OCI-LY7 (cell line): ENCODE measurements around the gene SLC35B3. TPM values are rescaled to one million over a fixed set of nuclear protein-coding genes. Genes with fewer than 3 reads are reported as not detected.
A peak's percentile ranks its signal among the peaks of the same experiment; 100 is the strongest.

ENCODE experiments used
- BruUV-seq: library from RNA; stranded (reverse); fragments of 400-500 nt; replicated peaks from 2 replicates; lab custom pipeline; 2021; lab: Mats Ljungman, UMichigan
- CTCF ChIA-PET: fragments of 300-600 bp; sonication (Branson Sonifier 250); formaldehyde crosslinking; loops from one replicate; lab custom pipeline; 2022; ENCODE audit warnings: antibody characterized with exemption; ENCODE audit not compliant: unreplicated experiment; lab: Charles Lee
- POLR2A ChIA-PET: fragments of 300-600 bp; sonication (Branson Sonifier 250); formaldehyde crosslinking; loops from one replicate; lab custom pipeline; 2022; ENCODE audit warnings: antibody characterized with exemption; lab: Charles Lee
- DNase-seq: peaks from one replicate; pipeline ENCODE4 v3.0.0-alpha.2; 2015; ENCODE audit warnings: low spot score
- H2AFZ ChIP-seq: fragments of 200-600 bp; sonication (generic), shearing (Covaris generic); 2 replicates; pipeline ENCODE4 v1.6.1; 2014; ENCODE audit warnings: mild to moderate bottlenecking, antibody characterized with exemption, low read length, moderate library complexity
- H3K27ac ChIP-seq: fragments of 200-600 bp; sonication (generic); 2 replicates; pipeline ENCODE4 v1.5.1; 2014; ENCODE audit warnings: mixed run types, low read depth, mild to moderate bottlenecking, moderate library complexity, low read length, inconsistent platforms; ENCODE audit not compliant: poor library complexity, severe bottlenecking
- H3K36me3 ChIP-seq: fragments of 200-600 bp; sonication (generic); 2 replicates; pipeline ENCODE4 v1.6.1; 2014; ENCODE audit warnings: mild to moderate bottlenecking, antibody characterized with exemption, low read length, moderate library complexity, mixed read lengths; ENCODE audit not compliant: insufficient read depth
- H3K4me1 ChIP-seq: fragments of 200-600 bp; sonication (generic); 2 replicates; pipeline ENCODE4 v1.5.1; 2014; ENCODE audit warnings: mild to moderate bottlenecking, low read length; ENCODE audit not compliant: insufficient read depth, poor library complexity, severe bottlenecking
- H3K4me2 ChIP-seq: fragments of 200-600 bp; sonication (generic); 2 replicates; pipeline ENCODE4 v1.6.1; 2014; ENCODE audit warnings: mild to moderate bottlenecking, low read length
- H3K4me3 ChIP-seq: fragments of 200-600 bp; sonication (generic); 2 replicates; pipeline ENCODE4 v1.5.1; 2014; ENCODE audit warnings: mild to moderate bottlenecking, low read depth, low read length; ENCODE audit not compliant: poor library complexity, severe bottlenecking
- H3K79me2 ChIP-seq: fragments of 200-600 bp; sonication (generic); 2 replicates; pipeline ENCODE4 v1.6.1; 2016; ENCODE audit warnings: low read depth, mild to moderate bottlenecking, low read length, moderate library complexity, mixed read lengths; ENCODE audit not compliant: insufficient read depth
- H3K9me2 ChIP-seq: fragments of 200-600 bp; sonication (generic); 2 replicates; pipeline ENCODE4 v1.6.1; 2016; ENCODE audit warnings: mild to moderate bottlenecking, low read length, mixed read lengths; ENCODE audit not compliant: insufficient read depth
- H3K9me3 ChIP-seq: fragments of 200-600 bp; sonication (generic); 2 replicates; pipeline ENCODE4 v1.6.1; 2014; ENCODE audit warnings: mild to moderate bottlenecking, mixed run types, low read length, mixed read lengths
- H4K20me1 ChIP-seq: fragments of 200-600 bp; sonication (generic); 2 replicates; pipeline ENCODE4 v1.6.1; 2014; ENCODE audit warnings: mild to moderate bottlenecking, antibody characterized with exemption, low read length, moderate library complexity, mixed read lengths; ENCODE audit not compliant: insufficient read depth
- CTCF ChIP-seq: fragments of 200-600 bp; sonication (generic); conservative IDR thresholded peaks from 2 replicates; pipeline ENCODE4 v1.5.1; 2014; ENCODE audit warnings: mild to moderate bottlenecking, antibody characterized with exemption, low read length, moderate library complexity, mixed read lengths
- EZH2phosphoT487 ChIP-seq: fragments of 200-600 bp; sonication (generic); IDR thresholded peaks from 2 replicates; pipeline ENCODE4 v1.6.1; 2018; ENCODE audit warnings: low read depth, borderline replicate concordance, mild to moderate bottlenecking, mixed run types, antibody characterized with exemption, low read length, moderate library complexity, mixed read lengths
- intact Hi-C: fragments of 100-400 bp; cut with micrococcal nuclease; formaldehyde crosslinking; loops from one replicate; pipeline ENCODE4 v1.10.0; 2022; ENCODE audit not compliant: unreplicated experiment
- total RNA-seq, 2 experiments: library from RNA; depleted of rRNA in 1 of 2; stranded (reverse); fragments of >200 nt in 1 of 2; shearing (Covaris generic) in 1 of 2; gene quantifications; 2 replicates each; pipeline ENCODE4 v1.2.3, GENCODE V29; 2014 to 2022

SLC35B3 gene
- total RNA-seq, 2 experiments from 2014 or later = 10.3 to 16.1 TPM

- no peak overlapping the region for H3K27ac ChIP-seq
- ChIA-PET POLR2A (interaction anchor here (0.8 kb wide), 1 partner anchor 27 kb away, joined by 3 read pairs; no protein-coding TSS in a partner anchor), CTCF (no interaction called here)
- no peak overlapping the region for H3K4me3 ChIP-seq
- no peak for DNase-seq
- H2AFZ ChIP-seq = no peak overlapping the region
- H3K4me1 ChIP-seq = no peaks in the 10 kb centered on the region
- TF ChIP-seq CTCF (no peak), EZH2phosphoT487 (no peak)
- no peaks in the 10 kb centered on the region for H3K36me3 ChIP-seq
- no peaks in the 10 kb centered on the region for H3K9me3 ChIP-seq
- H3K9me2 ChIP-seq = no peaks in the 10 kb centered on the region
- no peaks in the 10 kb centered on the region for H3K79me2 ChIP-seq
- H4K20me1 ChIP-seq = no peaks in the 10 kb centered on the region
- no peak overlapping the region for H3K4me2 ChIP-seq
- intact Hi-C loops = no loop called here
- no TSS peak for BruUV-seq
Observed at GRCh38 chr6:8400663-8401062, 34.7 kb downstream of the SLC35B3 start.

GRCh38 chr6:8392569-8392968 is 42.8 kb downstream of the SLC35B3 start:
- CTCF ChIA-PET = no interaction called here
- DNase-seq = peak; percentile 2
- no TSS peak for BruUV-seq
- no peaks in the 10 kb centered on the region for H3K9me2 ChIP-seq
- no peaks in the 10 kb centered on the region for H3K9me3 ChIP-seq
- no peak overlapping the region for H3K4me2 ChIP-seq
- no peaks in the 10 kb centered on the region for H3K36me3 ChIP-seq
- intact Hi-C loops = no loop called here
- H3K4me3 ChIP-seq = no peak overlapping the region
- POLR2A ChIA-PET = no interaction called here
- H3K27ac ChIP-seq = no peak overlapping the region
- H3K79me2 ChIP-seq = no peaks in the 10 kb centered on the region
- H2AFZ ChIP-seq = no peak overlapping the region
- H3K4me1 ChIP-seq = no peaks in the 10 kb centered on the region
- H4K20me1 ChIP-seq = no peaks in the 10 kb centered on the region
- no peak for TF ChIP-seq CTCF
- no peak for TF ChIP-seq EZH2phosphoT487

- intact Hi-C loops = no loop called here
- Histone ChIP-seq H3K36me3 (no peaks in the 10 kb centered on the region), H3K9me3 (no peaks in the 10 kb centered on the region), H2AFZ (no peak overlapping the region), H3K9me2 (no peaks in the 10 kb centered on the region), H3K4me2 (no peak overlapping the region), H4K20me1 (no peaks in the 10 kb centered on the region), H3K79me2 (no peaks in the 10 kb centered on the region), H3K27ac (no peak overlapping the region), H3K4me1 (no peaks in the 10 kb centered on the region), H3K4me3 (no peak overlapping the region)
- no TSS peak for BruUV-seq
- no peak for DNase-seq
- TF ChIP-seq CTCF (no peak), EZH2phosphoT487 (no peak)
- POLR2A ChIA-PET = no interaction called here
- CTCF ChIA-PET = no interaction called here
Observed at GRCh38 chr6:8391934-8392333, 43.4 kb downstream of the SLC35B3 start.
